ENCODE measurements around the gene LPCAT3.

Gene LPCAT3

DNA sequence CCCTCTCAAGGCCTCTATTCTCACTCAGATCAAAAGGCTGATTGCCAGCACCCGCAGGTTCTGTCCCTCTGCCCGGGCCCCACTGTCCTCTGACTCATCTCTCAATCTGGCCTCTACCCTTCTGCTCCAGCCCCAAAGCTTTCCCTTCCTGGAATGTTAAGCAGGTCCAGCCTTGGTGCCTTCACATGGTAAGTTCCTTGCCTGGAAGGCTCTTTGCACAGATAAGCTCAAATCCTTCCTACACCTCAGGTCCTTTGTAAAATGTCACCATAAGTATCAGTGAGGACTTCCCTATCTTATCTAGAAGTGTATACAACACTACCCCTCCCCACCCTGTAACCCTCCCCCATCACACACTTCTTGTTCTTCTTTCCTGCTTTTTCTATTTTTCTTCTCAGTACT, 22.2 kb downstream of the LPCAT3 start:
- no peak for DNase-seq

DNA sequence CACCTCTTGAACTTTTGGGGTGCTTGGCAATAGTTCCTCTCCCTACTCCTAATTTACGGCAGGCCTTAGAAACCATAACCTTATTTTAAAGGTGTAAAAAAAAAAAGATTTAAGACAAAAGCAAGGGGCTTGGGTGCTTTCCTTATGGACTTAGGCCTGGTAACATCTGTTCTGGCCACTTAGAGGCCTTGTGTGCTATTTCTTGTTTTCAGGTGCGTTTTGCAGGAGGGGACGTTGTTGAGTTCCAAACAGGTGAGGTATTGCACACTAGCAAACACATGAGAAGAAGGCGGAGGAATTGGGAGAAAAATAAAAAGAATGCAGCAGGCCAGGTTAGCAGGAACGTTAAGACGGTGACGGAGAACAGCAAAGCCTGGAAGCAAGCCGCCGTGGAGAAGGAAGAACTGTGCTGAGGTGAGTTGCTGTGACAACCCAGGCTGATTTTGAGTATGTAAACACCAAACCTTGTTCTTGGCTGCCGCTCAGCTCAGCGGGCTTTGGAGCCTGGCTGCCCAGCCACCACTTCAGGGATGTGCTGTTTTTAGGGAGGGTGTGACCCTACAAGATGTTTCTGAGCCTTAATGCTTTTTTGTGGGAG, 30.2 kb downstream of the LPCAT3 start:
- DNase-seq = no peak

DNA sequence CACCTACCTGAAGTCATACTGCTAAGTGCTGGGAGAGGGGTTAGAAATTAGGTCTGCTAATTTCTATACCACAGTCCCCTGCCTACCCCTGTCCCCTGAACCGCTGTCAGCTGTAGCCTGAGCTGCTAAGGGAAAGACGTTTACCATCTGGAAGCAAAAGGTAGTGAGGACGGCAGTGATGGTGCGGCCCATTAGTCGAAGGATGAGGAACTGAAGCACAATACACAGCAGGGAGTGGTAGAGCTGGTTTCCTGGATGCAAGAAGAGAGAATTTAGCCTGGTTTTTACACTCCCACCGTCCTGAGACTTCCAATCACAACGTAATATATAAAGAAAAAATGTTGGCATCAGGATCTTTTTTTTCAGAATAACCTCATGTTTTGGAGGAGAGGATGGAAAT, 35.7 kb downstream of the LPCAT3 start:
- no peak for DNase-seq

DNA sequence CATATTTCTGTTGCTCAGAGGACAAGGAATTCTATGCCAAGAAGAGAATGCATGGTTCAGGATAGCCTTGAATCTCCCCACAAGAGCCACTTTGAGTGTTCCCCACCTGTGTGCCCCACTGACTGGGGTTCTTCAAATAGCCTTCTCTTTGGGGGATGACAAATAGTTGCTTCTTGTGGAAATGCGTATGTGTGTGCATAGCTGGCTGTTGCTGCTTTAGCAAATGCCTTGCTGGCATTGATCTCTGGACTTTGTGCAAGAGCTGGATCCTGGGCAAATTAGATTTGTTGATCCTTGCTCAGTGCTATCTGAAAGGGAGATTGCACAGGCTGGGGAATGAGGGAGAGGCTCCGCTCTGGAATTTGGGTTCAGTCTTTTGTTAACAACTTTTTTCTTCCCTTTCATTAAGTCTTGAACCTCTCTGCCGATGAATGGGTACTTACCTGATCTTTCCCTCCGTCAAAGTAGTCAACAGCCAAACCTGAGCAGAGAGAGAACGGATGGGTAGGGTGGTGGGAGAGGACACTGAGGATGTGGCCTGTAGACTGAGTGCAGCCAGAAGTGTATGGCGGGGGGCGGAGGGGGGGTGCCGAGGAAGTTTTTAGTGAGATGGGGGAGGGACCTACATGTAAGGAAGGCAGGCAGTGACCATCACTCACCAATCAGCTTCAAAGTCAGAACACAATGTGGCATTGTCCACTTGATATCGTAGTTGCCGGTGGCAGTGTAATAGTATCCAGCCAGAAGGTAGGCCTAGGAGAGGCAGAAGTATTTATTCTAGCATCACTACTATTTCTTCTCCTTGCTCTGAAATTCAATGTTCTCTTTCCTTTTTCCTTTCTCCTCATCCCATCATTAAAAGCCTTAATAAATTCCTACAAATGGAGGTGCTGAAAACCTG, 36.9 kb downstream of the LPCAT3 start:
- DNase-seq = no peak

DNA sequence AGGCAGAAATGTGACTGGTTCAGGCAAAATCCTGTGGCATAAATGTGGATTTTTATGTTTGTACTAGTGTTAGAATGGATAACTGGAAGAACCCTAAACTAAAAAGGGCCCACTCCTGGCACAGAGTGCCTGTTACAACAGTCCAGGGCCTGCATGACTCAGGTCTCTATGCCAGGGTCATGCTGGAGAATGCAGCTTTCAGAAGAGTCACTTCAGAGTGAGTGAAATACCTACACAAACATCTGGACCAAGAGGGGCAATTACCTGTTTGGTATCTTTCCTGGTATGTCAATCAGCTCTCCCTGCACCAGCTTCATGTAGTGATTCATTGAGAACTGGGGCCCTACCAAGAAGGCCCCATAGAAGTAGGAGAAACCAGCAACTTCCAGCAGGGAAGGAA, 37.5 kb downstream of the LPCAT3 start:
- DNase-seq = no peak

DNA sequence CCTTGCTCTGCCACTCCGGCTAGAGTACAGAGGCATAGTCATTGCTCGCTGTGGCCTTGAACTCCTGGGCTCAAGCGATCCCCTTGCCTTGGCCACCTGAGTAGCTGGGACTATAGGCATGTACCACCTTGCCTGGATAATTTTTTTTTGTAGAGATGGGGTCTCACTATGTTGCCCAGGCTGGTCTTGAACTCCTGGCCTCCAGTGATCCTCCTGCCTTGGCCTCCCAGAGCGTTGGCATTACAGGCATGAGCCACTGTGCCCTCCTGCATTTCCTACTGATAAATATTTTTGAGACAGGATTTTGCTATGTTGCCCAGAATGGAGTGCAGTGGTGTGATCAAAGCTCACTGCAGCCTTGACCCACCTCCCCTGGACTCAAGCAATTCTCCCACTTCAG, 38.2 kb downstream of the LPCAT3 start:
- DNase-seq = no peak

DNA sequence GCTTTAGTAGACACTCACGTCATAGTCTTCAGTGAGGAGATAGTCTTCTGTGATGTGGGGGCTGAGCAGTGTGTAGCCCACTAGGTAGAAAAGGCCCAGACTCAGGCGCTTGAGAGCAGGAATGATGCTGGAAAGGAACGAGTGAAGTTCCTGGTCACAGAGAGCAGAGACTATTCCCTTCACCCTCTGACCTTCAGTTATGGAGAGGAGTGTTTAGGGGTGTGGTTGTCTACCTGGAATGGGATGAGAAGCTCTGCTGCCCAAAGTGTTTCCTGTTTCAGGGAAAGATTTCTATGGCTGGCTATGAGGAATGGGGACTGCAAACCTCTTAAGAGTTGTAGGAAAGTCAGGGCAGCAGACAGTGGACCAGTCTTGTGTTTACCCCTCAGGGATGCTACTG, 38.8 kb downstream of the LPCAT3 start:
- DNase-seq = no peak

DNA sequence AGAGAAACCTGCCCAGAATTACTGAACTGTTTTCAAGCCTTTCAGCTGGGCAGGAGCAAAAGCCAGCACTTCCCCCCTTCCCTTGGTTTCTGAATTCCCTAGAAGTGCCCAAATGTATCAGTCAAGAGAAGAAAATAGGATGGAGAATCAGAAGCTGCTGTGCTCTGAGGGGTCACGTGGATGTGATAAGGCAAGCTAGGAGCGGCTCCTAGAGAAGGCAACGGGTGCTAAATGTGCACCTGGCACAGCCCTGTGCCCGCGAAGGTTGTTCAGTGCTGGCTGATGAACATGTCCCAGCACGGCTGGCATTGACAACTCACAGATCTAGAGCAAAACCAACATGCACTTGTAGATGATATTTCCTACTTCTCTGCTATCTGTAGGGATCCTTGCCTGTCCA, 39.3 kb downstream of the LPCAT3 start:
- DNase-seq = no peak

DNA sequence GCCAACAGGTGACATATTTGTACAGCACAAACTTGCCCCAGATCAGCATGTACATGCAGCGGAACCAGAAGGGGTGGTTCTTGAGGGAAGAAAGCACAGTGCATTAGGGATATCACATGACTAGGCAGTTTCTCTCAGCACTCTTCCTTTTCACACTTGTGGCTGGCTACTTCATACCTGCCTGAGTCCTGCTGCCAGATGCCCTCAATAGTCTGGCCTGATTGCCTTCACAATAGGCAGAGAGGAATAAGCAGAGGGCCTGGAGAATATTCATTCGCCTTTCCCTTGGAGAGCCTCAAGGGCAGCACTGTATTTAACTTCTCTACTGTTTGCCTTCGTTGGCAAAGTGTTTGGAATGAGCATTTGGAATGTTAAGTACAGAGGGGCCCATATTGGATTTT, 39.7 kb downstream of the LPCAT3 start:
- no peak for DNase-seq

DNA sequence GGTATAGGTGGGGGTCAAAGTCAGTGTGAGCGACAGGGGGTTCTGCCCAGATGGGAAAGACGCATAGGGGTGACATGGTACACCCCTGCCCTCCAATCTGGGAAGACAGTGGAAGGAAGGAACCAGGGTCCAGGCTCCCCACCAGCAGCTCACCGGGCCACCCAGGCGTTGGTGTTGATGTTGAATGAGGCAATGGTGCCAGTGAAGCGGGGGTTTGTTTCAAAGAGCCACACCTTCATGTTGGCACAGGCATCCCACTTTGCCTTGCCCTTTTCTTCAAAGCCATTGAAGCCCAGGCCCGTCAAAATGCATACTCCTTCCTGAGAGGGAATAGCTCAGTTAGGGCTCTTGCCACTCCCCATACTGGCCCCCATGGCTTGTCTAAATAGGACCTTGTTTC, 40.1 kb downstream of the LPCAT3 start:
- no peak for DNase-seq

DNA sequence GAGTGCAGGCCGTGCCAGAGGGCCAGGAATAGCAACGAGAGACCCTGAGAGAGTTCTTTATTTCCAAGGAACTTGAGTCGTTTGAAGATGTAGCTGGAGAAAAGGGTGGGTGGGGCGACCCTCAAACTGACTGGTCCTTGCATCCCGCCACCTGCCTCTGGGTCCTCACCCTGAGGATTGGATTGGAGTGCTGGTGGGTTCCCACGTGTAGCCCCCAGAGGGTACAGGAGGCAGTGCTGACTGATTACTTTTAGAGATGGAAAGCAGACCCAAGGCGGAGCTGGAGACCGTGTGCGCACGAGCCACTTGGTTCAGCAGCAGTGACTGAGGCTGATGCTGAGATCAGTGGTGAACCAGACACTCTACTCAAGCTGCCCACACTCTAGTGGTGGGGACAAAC, 40.6 kb downstream of the LPCAT3 start:
- no peak for DNase-seq

DNA sequence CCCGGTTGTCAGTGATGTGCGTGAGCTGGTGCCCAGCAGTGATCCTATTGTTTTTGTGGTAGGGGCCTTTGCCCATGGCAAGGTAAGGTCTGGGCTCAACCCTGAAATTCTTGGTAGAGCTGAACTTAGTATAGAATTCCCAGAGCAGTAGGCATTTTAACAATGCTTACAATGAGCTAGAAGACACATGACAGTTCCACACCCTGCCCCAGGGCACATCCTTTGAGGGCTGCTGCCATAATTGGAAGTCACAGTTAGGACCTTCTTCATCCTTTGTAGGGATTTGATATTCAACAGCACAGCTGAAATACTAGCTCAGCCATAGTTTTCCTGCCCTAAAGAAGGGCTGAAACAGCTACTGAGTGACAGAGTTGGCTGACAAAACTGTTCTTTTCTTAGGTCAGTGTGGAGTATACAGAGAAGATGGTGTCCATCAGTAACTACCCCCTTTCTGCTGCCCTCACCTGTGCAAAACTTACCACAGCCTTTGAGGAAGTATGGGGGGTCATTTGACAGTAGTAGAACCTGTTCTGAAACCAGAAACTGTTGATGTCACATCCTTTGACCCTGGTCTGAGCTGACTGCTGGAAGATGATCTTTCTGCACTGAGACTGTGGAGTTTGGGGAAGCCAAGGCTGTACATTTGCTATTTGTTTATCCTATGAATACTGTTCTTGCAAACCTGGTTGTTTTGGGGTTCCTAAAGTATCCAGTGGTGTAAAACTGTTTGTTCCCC, 42.8 kb downstream of the LPCAT3 start:
- DNase-seq = no peak

DNA sequence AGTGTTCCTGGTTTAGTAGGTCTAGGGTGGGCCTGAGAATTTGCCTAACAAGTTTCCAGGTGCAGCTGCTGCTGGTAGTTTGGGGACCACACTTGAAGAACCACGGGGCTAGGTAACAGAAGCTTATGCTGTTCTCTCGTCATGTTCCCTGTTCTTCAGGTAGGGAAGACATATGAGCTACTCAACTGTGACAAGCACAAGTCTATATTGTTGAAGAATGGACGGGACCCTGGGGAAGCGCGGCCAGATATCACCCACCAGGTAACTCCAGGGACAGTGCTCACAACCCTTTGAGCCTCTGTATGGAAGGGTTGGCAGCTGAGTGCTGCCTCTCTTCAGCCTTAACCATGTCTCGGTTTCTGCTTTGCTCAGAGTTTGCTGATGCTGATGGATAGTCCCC, 44.1 kb downstream of the LPCAT3 start:
- DNase-seq = no peak

DNA sequence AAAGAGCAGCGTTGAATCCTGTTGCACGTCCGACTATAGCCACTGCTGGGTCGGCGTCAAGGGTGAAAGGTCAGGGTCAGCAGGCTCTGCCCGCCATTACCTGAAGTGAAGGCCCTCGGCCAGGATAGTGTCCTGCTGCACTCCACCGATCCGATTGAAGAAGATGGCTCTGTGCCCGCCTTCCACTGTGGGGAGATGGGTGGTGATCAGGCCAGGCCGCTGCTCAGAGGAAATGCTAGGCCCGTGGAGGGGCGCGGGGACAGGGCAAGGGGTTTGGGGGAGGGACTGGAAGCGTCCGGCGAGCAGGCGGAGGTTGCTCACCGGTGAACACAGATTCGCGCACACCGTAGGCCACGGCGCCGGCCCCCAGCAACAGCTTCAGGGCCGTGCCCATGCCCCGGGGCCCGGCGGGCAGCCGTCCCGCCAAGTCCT, 48.2 kb downstream of the LPCAT3 start:
- peak; percentile 52 for DNase-seq

DNA sequence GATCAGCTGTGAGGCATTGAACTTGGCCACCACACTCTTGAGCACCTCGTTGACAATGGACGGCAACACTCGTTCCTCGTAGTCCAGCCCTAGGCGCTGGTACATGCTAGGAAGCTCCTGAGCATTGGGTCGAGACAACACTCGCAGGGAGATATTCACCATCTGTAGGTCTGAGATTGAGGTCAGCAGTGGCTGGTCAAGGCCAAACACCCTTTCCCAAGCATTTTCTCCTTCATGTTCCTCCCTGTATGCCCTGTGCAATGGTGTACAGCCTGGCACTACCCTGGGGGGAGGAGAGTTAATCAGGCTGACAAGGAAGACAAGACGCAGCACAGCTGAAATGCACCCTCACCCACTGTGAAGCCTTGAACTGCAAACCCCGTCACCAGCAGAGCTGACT, 49.9 kb downstream of the LPCAT3 start:
- DNase-seq = no peak

DNA sequence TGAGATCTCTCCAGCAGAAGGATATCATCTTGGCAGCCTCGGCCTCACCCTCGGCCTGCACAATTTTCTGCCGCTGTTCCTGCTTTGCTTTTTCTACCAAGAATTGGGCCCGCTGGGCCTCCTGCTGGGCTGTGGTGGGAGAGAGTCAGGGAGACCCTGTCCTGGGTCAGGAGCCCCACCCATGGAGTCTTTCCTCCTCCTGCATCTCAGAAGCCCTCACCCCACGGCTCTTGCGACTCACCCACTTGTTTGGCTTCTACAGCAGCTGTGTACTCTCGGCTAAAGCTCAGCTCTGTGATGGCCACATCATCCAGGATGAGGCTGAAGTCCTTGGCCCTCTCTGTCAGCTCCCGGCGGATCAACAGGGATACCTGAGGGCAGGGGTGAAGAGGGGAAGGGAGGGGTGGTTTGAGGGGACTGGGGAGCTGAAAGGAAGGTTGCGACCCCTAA, 50.6 kb downstream of the LPCAT3 start:
- DNase-seq = no peak

DNA sequence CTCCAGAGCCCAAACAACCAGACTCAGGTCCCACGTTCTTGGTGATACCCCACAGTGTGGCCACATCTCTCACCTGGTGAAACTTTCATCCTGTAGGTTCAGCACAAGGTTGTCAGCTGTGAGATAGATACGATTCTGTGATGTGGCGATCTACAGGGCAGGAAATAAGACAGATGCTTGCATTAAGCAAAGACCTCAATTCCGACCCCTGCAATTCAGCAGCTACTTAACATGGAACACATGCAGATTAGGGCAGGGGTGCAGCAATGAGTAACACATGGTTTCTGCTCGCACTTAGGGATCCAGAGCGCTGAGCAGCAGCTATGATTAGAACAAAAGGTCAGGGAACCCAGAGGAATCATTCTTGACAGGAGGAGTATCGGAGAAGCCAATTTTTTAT, 51.9 kb downstream of the LPCAT3 start:
- DNase-seq = no peak

DNA sequence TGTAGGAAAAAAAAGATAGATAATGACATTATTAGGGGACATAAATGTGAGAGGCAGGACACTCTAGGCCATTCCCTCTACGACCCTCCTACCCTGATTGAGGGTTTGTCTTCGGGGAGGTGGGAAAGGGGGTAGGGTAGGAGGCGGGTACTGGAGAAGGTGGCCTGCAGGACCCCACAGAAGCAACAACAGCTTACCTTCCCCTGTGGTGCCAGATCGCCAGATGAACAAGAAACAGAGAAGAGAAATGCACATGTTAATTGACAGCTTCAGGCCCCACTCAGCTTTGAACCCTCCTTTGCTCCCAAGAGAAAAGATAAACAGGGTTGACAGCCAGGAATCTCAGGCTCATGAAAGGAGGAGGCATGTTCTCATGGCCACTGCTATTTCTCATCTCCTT, 52.6 kb downstream of the LPCAT3 start:
- DNase-seq = no peak

DNA sequence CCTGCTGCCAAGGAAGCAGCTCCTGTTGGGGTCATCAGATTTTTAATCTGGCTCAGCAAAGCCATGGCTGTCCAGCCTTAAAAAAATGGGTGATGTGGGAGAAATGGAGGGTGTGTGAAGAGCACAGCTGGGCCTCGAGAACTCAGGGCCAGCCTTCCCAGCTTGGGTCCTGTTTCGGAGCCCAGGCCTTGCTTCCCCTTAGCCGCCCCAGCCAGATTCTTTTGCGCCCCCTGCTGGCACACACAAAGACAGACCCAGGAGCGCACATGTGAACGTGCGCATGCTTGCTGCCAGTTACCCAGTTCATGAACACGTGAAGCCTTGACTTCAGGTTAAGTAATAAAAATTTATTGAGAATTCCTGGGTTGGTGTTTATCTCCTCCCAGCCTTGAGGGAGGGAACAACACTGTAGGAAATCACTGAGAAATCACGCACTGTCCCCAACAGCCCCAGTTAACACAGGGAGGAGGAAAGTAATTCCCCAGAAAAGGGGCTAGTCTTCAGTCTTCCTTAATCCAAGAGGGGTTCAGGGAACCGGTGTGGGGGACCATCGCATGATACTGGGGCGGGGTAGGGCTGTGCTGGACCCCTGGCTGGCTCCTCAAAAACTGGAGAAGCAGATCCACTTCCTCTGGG, 53.1 kb downstream of the LPCAT3 start:
- peak; percentile 88 for DNase-seq

DNA sequence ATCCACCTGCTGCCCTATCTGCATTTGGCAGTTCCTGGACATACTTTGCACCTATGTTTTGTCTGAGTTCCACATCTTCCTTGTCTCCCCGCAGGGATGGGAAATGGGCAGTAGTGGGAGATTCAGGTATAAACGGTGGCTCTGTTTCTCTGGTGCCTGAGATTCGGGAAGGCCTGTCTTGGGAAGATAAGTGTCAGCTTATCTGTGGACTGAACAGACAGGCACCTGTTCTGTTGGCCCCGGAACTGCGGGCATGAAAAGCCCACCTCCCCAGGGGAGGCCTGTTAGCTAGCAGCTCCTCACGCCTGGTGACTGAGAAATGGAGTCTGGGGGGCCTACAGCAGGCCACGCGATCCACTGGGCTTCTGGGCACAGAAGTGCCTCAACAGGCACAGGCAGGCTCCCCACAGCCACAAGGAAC, 53.7 kb downstream of the LPCAT3 start:
- peak; percentile 25 for DNase-seq

DNA sequence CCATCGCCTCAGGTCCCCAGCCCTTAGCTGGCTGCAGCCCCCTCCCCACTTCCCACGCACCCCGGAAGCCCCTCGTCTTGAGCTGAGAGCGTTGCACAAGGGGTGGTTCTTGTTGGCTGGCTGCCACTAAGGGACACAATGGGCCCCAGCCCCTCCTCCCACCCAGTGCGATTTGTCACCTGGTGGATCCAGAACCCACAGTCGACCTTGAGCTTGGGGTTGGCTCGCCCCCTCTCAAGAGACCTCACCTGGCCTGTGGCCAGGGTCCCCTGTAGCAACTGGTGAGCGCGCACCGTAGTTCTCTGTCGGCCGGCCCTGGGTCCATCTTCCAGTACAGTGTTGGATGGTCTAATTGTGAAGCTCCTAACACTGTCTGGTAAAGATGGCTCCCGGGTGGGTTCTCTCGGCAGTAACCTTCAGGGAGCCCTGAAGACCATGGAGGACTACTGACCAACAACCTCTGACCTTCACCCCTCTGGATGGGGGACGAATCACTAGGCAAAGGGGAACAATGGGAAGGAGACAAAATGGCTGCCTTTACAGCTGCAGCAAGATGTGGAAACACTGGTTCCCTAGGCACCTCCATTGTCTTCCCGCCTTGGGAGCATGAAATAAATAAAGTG, 54.4 kb downstream of the LPCAT3 start:
- no peak for DNase-seq

DNA sequence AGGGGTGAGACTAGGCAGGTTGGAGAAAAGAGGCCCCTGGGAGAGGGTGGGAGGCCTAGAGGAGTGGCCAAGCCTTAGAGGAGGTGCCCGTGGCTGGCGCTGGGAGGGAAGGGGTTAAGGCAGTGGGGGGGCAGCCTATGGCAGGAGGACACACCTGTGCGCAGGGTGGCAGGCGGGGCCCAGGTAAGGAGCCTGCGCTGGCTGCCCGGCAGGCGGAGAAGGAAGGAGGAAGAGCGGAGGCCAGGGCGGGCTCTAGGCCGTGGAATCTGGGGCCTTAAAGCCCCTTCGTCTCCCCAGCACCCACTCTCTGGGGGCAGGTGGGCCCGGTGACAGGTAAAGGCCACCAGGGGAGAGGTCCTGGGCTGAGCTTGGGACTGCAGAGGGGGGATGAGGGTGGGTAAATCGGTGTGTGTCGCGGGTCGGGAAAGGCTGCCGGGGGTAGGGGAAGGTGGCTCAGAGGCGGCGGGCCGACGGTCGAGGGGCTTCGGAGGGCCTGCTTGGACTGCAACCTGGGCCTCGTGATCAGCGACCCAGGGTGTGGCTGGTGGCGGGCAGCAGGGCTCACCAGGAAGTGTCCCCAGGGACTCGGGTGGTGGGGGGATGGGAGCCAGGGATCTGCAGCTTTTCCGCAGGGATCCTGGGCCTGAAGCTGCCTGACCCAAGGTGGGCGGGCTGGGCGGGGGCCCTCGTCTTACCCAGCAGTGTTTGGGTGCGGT, 55.1 kb downstream of the LPCAT3 start:
- DNase-seq = no peak
